ENCODE measurements around the gene RCSD1.

The RCSD1 gene

GRCh38 chr1:167746013-167746672 lies 116.1 kb downstream of the RCSD1 start:
- no peaks in the 10 kb centered on the region for H3K4me1 ChIP-seq (ENCODE audit: control insufficient read depth, low read depth, low read length)
- no peak overlapping the region for H3K27ac ChIP-seq (ENCODE audit: low read length)

GRCh38 chr1:167746988-167747655 lies 117.1 kb downstream of the RCSD1 start:
- Histone ChIP-seq H3K4me3 (ENCODE audit: low read length) (no peak overlapping the region), H3K4me1 (ENCODE audit: control insufficient read depth, low read depth, low read length) (no peaks in the 10 kb centered on the region), H3K9ac (ENCODE audit: low read length) (no peak overlapping the region), H3K36me3 (ENCODE audit: control insufficient read depth, low read depth, low read length) (no peaks in the 10 kb centered on the region), H3K27me3 (ENCODE audit: control insufficient read depth, insufficient read depth, low read length) (no peaks in the 10 kb centered on the region), H3K9me3 (ENCODE audit: control insufficient read depth, low read depth, low read length) (no peaks in the 10 kb centered on the region), H3K27ac (ENCODE audit: low read length) (no peak overlapping the region)

More at GRCh38 chr1:167746013-167746672, 116.1 kb downstream of the RCSD1 start:
- Histone ChIP-seq H3K9ac (ENCODE audit: low read length) (no peak overlapping the region), H3K4me3 (ENCODE audit: low read length) (no peak overlapping the region), H3K36me3 (ENCODE audit: control insufficient read depth, low read depth, low read length) (no peaks in the 10 kb centered on the region), H3K27me3 (ENCODE audit: control insufficient read depth, insufficient read depth, low read length) (no peaks in the 10 kb centered on the region), H3K9me3 (ENCODE audit: control insufficient read depth, low read depth, low read length) (no peaks in the 10 kb centered on the region)

GRCh38 chr1:167747988-167748387 lies 118.0 kb downstream of the RCSD1 start:
- H3K27ac ChIP-seq (ENCODE audit: low read length): no peak overlapping the region
- H3K4me1 ChIP-seq (ENCODE audit: control insufficient read depth, low read depth, low read length): no peaks in the 10 kb centered on the region
- no peaks in the 10 kb centered on the region for H3K9me3 ChIP-seq (ENCODE audit: control insufficient read depth, low read depth, low read length)

GRCh38 chr1:167748906-167749305 lies 118.9 kb downstream of the RCSD1 start:
- no peaks in the 10 kb centered on the region for H3K27me3 ChIP-seq (ENCODE audit: control insufficient read depth, insufficient read depth, low read length)
- no peak overlapping the region for H3K9ac ChIP-seq (ENCODE audit: low read length)
- no peak overlapping the region for H3K27ac ChIP-seq (ENCODE audit: low read length)
- no peaks in the 10 kb centered on the region for H3K4me1 ChIP-seq (ENCODE audit: control insufficient read depth, low read depth, low read length)
- H3K9me3 ChIP-seq (ENCODE audit: control insufficient read depth, low read depth, low read length): no peaks in the 10 kb centered on the region
- no peaks in the 10 kb centered on the region for H3K36me3 ChIP-seq (ENCODE audit: control insufficient read depth, low read depth, low read length)
- H3K4me3 ChIP-seq (ENCODE audit: low read length): no peak overlapping the region

More at GRCh38 chr1:167747988-167748387, 118.0 kb downstream of the RCSD1 start:
- Histone ChIP-seq H3K4me3 (ENCODE audit: low read length) (no peak overlapping the region), H3K27me3 (ENCODE audit: control insufficient read depth, insufficient read depth, low read length) (no peaks in the 10 kb centered on the region), H3K9ac (ENCODE audit: low read length) (no peak overlapping the region), H3K36me3 (ENCODE audit: control insufficient read depth, low read depth, low read length) (no peaks in the 10 kb centered on the region)

- Histone ChIP-seq H3K27ac (ENCODE audit: low read length) (no peak overlapping the region), H3K27me3 (ENCODE audit: control insufficient read depth, insufficient read depth, low read length) (no peaks in the 10 kb centered on the region), H3K36me3 (ENCODE audit: control insufficient read depth, low read depth, low read length) (no peaks in the 10 kb centered on the region), H3K9ac (ENCODE audit: low read length) (no peak overlapping the region), H3K4me3 (ENCODE audit: low read length) (no peak overlapping the region), H3K4me1 (ENCODE audit: control insufficient read depth, low read depth, low read length) (no peaks in the 10 kb centered on the region), H3K9me3 (ENCODE audit: control insufficient read depth, low read depth, low read length) (no peaks in the 10 kb centered on the region)
Measured at GRCh38 chr1:167749741-167750140, 119.7 kb downstream of the RCSD1 start.

- Histone ChIP-seq H3K9me3 (ENCODE audit: control insufficient read depth, low read depth, low read length) (no peaks in the 10 kb centered on the region), H3K27me3 (ENCODE audit: control insufficient read depth, insufficient read depth, low read length) (no peaks in the 10 kb centered on the region), H3K36me3 (ENCODE audit: control insufficient read depth, low read depth, low read length) (no peaks in the 10 kb centered on the region), H3K4me1 (ENCODE audit: control insufficient read depth, low read depth, low read length) (no peaks in the 10 kb centered on the region), H3K9ac (ENCODE audit: low read length) (no peak overlapping the region), H3K4me3 (ENCODE audit: low read length) (no peak overlapping the region), H3K27ac (ENCODE audit: low read length) (no peak overlapping the region)
Measured at GRCh38 chr1:167750641-167751040, 120.6 kb downstream of the RCSD1 start.

- Histone ChIP-seq H3K4me1 (ENCODE audit: control insufficient read depth, low read depth, low read length) (no peaks in the 10 kb centered on the region), H3K4me3 (ENCODE audit: low read length) (no peak overlapping the region), H3K9ac (ENCODE audit: low read length) (no peak overlapping the region), H3K36me3 (ENCODE audit: control insufficient read depth, low read depth, low read length) (no peaks in the 10 kb centered on the region), H3K27me3 (ENCODE audit: control insufficient read depth, insufficient read depth, low read length) (no peaks in the 10 kb centered on the region), H3K9me3 (ENCODE audit: control insufficient read depth, low read depth, low read length) (no peaks in the 10 kb centered on the region), H3K27ac (ENCODE audit: low read length) (no peak overlapping the region)
Measured at GRCh38 chr1:167751676-167752075, 121.6 kb downstream of the RCSD1 start.

GRCh38 chr1:167752219-167752985 lies 122.4 kb downstream of the RCSD1 start:
- no peaks in the 10 kb centered on the region for H3K9me3 ChIP-seq (ENCODE audit: control insufficient read depth, low read depth, low read length)
- no peak overlapping the region for H3K9ac ChIP-seq (ENCODE audit: low read length)
- no peak overlapping the region for H3K27ac ChIP-seq (ENCODE audit: low read length)
- no peaks in the 10 kb centered on the region for H3K27me3 ChIP-seq (ENCODE audit: control insufficient read depth, insufficient read depth, low read length)
- no peaks in the 10 kb centered on the region for H3K4me1 ChIP-seq (ENCODE audit: control insufficient read depth, low read depth, low read length)
- H3K4me3 ChIP-seq (ENCODE audit: low read length): no peak overlapping the region
- no peaks in the 10 kb centered on the region for H3K36me3 ChIP-seq (ENCODE audit: control insufficient read depth, low read depth, low read length)

GRCh38 chr1:167755654-167756053 lies 125.6 kb downstream of the RCSD1 start:
- Histone ChIP-seq H3K9me3 (ENCODE audit: control insufficient read depth, low read depth, low read length) (no peaks in the 10 kb centered on the region), H3K36me3 (ENCODE audit: control insufficient read depth, low read depth, low read length) (no peaks in the 10 kb centered on the region), H3K27ac (ENCODE audit: low read length) (no peak overlapping the region), H3K9ac (ENCODE audit: low read length) (no peak overlapping the region), H3K4me3 (ENCODE audit: low read length) (no peak overlapping the region), H3K4me1 (ENCODE audit: control insufficient read depth, low read depth, low read length) (peaks cover 5% of the 10 kb centered on the region), H3K27me3 (ENCODE audit: control insufficient read depth, insufficient read depth, low read length) (no peaks in the 10 kb centered on the region)

Measured in iPS-18a (cell line).